Measurements from ENCODE around the gene PLA2G6. TPM values are rescaled to one million over a fixed set of nuclear protein-coding genes. Genes with fewer than 3 reads are reported as not detected.

Gene PLA2G6
- total and polyA plus RNA-seq, 9 of the 15 experiments (the other 6 are each of a cell fraction or from before 2014, with no cell fraction given), result 0.11 to 12.2 (median 9.7) TPM

GRCh38 chr22:38214302-38215056, 32.8 kb upstream of the PLA2G6 start (continued):
- TF ChIP-seq TSHZ1 (CRISPR knock-in tag; IDR thresholded peaks at IDR 0.05), result no peak
- TF ChIP-seq POU5F1 (IDR thresholded peaks at IDR 0.05; ENCODE audit: borderline replicate concordance, low read depth, low read length, partially characterized antibody), result no peak
- TF ChIP-seq TCFL5 (CRISPR knock-in tag; conservative IDR thresholded peaks at IDR 0.05), result no peak
- TF ChIP-seq SMC3 (conservative IDR thresholded peaks at IDR 0.05; ENCODE audit: insufficient read depth, low read depth, low read length), result 0 out of 2 replicates have a peak, but pooled peaks have one; percentile 14
- no peak for TF ChIP-seq XRCC3 (IDR thresholded peaks at IDR 0.05)
- peak in 1 of 2 experiments; percentile 40; a peak in 1 of 4 replicates for TF ChIP-seq ZNF639 (CRISPR knock-in tag; conservative IDR thresholded peaks at IDR 0.05 in 1 of 2, IDR thresholded peaks at IDR 0.05 in 1 of 2)
- TF ChIP-seq HSF4 (CRISPR knock-in tag; IDR thresholded peaks at IDR 0.05; ENCODE audit: borderline replicate concordance), result no peak
- no peak for TF ChIP-seq ZBTB2 (IDR thresholded peaks at IDR 0.05)
- no peak for TF ChIP-seq GATA2 (CRISPR knock-in tag; IDR thresholded peaks at IDR 0.05)
- TF ChIP-seq NR3C1 (CRISPR knock-in tag; IDR thresholded peaks at IDR 0.05), result no peak
- TF ChIP-seq HBP1 (CRISPR knock-in tag; IDR thresholded peaks at IDR 0.05), result no peak
- TF ChIP-seq ZNF280A (IDR thresholded peaks at IDR 0.05; ENCODE audit: low read depth, partially characterized antibody), result no peak
- no peak for TF ChIP-seq C11orf30 (IDR thresholded peaks at IDR 0.05; ENCODE audit: low read depth)
- no peak for TF ChIP-seq NR2C1 (IDR thresholded peaks at IDR 0.05)
- TF ChIP-seq NR2C1 (tag; IDR thresholded peaks at IDR 0.05), result no peak
- no peak for TF ChIP-seq STAT5B (CRISPR knock-in tag; IDR thresholded peaks at IDR 0.05)
- no peak for TF ChIP-seq ZEB2 (IDR thresholded peaks at IDR 0.05)
- TF ChIP-seq ZNF707 (CRISPR knock-in tag; conservative IDR thresholded peaks at IDR 0.05), result no peak
- no peak for TF ChIP-seq ZSCAN32 (CRISPR knock-in tag; IDR thresholded peaks at IDR 0.05)

All from K562 (cell line).